Coronary artery (tissue), 2 donors: ENCODE results near the gene TGFBR2.

Source experiments
- DNase-seq: peaks from one replicate; pipeline ENCODE4 v3.0.0-alpha.2; 2017; ENCODE audit warnings: low spot score
- H3K27ac ChIP-seq, 2 donors: fragments of 200-600 bp; sonication (generic); one replicate each; pipeline ENCODE4 v1.5.1; 2016 to 2019
- H3K4me3 ChIP-seq: fragments of 200-600 bp; sonication (generic); 2 replicates; pipeline ENCODE4 v1.5.1; 2016; ENCODE audit warnings: mild to moderate bottlenecking, moderate library complexity
- TF ChIP-seq, protein P1 (sequence below): fragments of 200-600 bp; sonication (generic); IDR thresholded peaks from one replicate; pipeline ENCODE4 v1.5.1; 2019; ENCODE audit warnings: antibody characterized with exemption

The TGFBR2 gene

DNA sequence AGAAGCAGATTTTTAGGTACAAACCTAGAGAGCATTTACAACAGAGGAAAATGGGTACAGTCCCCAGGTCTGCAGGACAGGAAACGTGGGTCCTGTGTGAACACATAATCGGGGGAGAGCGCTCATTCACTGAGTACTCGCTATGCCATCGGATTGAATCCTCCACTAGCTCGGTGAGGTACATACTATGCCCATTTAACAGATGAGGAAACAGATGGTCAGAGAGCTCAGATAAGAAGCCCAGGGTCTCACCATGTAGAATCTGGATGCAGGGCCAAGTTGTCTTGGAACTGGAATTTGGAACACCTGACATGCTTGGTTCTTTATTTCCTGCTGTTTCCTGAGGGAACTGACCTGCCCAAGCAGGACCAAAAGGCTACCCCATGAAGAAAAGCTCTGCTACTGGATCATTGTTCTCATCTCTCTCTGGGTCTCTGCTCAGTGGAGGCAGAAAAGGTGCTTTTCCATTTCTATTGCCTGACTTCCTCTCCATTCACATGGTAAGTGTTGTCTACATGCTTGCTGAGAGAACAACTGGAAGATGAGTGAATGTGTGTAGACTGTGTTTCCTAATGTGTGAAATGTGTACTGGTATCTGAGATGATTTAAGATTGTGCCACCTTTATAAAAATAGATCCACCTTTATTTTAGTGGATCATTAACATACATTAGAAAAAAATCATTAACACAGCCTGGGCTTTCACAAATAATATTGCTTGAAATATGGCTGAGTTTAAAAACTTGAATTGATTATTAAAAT lies 89.1 kb downstream of the TGFBR2 start:
- Histone ChIP-seq H3K27ac (peak overlapping the region in 1 of 2 donors; percentile 1), H3K4me3 (no peak overlapping the region)
- no peak for DNase-seq
- TF ChIP-seq, protein P1, sequence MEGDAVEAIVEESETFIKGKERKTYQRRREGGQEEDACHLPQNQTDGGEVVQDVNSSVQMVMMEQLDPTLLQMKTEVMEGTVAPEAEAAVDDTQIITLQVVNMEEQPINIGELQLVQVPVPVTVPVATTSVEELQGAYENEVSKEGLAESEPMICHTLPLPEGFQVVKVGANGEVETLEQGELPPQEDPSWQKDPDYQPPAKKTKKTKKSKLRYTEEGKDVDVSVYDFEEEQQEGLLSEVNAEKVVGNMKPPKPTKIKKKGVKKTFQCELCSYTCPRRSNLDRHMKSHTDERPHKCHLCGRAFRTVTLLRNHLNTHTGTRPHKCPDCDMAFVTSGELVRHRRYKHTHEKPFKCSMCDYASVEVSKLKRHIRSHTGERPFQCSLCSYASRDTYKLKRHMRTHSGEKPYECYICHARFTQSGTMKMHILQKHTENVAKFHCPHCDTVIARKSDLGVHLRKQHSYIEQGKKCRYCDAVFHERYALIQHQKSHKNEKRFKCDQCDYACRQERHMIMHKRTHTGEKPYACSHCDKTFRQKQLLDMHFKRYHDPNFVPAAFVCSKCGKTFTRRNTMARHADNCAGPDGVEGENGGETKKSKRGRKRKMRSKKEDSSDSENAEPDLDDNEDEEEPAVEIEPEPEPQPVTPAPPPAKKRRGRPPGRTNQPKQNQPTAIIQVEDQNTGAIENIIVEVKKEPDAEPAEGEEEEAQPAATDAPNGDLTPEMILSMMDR, result no peak

DNA sequence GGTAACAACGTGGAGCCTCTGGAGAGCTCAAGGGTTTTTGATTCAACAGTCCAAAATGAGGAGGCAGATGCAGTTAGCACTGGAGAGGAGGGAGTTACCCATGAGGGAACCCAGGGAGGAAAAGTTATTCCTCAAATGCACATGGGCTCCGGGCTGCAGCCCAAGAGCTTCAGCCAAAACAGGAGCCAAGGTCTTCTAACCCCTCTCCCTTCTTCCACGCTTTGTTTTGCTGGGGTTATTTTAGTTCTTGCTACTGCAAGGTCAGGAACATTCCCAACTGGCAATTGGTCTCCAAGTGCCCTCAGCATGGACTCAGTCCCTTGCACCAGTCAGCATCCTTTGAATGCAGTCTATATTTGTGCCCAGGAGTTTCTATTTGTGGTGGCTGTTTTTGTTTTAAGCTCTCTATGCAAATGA lies 90.0 kb downstream of the TGFBR2 start:
- DNase-seq, result no peak
- TF ChIP-seq, protein P1, result no peak
- no peak overlapping the region for H3K27ac ChIP-seq
- no peak overlapping the region for H3K4me3 ChIP-seq

DNA sequence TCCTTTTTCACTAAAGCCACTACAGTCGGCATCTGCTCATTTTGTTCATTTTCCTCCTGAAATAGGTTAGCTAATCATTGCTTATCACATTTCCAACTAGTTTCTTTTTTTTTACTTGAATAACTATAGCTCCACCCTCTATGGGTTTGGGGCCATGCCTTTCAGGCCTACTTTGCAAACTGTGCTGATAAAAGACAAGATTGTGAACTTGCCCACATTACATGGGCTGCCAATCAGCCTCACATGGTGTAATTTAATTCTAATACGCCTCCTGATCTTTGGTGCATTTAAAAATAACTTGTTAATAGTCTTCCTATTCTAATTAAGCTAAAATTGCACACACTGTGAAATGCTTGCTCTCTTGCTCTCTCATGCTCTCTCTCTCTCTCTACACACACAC lies 90.5 kb downstream of the TGFBR2 start:
- H3K4me3 ChIP-seq, result no peak overlapping the region
- DNase-seq, result no peak
- H3K27ac ChIP-seq, result no peak overlapping the region
- TF ChIP-seq, protein P1, result no peak

DNA sequence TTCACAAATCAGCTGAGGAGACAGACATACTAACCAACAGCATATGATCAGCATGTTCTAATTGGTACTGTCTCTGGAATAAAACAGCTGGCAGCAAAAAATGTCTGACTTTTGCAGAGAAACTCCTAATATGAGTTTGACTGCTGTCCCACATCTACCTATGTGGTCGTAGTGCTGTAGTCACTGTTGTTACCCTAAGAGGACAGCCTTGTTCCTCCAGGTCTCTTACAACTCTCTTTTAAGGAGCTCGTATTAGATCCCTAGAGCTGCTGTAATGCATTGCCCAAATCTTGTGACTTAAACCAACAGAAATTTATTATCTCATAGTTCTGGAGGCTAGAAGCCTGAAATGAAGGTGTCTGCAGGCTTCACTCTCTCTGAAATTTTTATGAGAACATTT lies 92.1 kb downstream of the TGFBR2 start:
- DNase-seq, result no peak
- Histone ChIP-seq H3K4me3 (no peak overlapping the region), H3K27ac (no peak overlapping the region)
- TF ChIP-seq, protein P1, result no peak

DNA sequence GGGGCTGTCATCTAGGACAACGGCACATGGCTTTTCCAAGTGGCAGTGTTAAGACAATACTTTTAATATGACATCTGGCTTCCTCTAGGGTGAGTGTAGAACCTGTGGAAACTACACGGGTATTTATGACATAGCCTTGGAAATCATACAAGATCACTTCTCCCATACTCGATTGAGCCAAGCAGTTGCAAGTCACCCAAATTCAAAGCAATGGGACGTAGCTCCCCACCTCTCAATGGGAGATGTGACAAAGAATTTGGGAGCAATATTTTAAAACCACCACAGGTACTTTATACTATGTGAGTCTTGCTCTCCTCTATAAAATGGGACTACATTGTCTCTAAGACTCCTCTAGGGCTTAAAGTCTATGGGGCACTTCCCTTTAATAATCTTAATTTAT lies 93.5 kb downstream of the TGFBR2 start:
- DNase-seq, result no peak
- TF ChIP-seq, protein P1, result no peak
- H3K4me3 ChIP-seq, result no peak overlapping the region
- H3K27ac ChIP-seq, result no peak overlapping the region

DNA sequence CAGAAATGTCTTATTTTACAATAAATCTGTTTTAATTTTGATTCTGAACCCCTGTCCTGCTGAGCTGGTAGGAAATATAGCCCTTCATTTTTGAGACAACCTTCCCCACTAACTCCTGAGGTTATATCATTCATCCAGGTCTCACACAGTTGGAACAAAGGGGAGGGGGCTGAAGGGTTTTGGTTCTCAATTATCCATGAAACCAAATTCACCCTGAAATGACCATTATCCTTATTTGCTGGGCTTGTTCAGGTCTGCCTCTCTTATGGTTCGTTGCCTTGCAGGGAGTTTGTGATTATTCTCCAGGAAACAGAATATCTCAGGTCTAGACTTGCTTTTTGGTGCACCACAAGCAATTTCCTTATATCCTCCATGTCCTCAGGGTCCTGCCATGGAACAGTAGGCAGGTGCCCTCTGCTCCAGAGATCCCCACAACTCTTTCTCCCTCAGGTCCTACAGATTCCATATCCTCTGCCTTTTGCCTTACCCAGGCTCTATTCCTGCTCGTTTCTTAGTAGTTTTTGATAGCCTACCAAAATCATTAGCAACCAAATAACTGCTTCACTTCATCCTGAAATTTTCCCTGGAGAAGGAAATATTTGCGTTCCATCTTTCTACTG lies 94.4 kb downstream of the TGFBR2 start:
- Histone ChIP-seq H3K4me3 (no peak overlapping the region), H3K27ac (no peak overlapping the region)
- TF ChIP-seq, protein P1, result no peak
- no peak for DNase-seq
